H1 (cell line): ENCODE data around the gene SORCS3. TPM values are rescaled to one million over a fixed set of nuclear protein-coding genes. Genes with fewer than 3 reads are reported as not detected.

ENCODE experiments used
- CTCF ChIA-PET: fragments of 300-600 bp; sonication (Branson Sonifier 250); formaldehyde crosslinking; loops from one replicate; lab custom pipeline; 2021; ENCODE audit not compliant: partially characterized antibody; lab: Charles Lee
- POLR2A ChIA-PET: fragments of 300-600 bp; sonication (Branson Sonifier 250); formaldehyde crosslinking; loops from one replicate; lab custom pipeline; 2021; ENCODE audit warnings: inconsistent platforms; ENCODE audit not compliant: partially characterized antibody; lab: Charles Lee
- DNase-seq, 2 experiments: peaks; one replicate each; pipeline versions ENCODE4 v3.0.0 to v3.0.0-alpha.2; 2010 to 2022; ENCODE audit warnings: low spot score in 2 of 2, low read depth in 1 of 2, mixed read lengths in 1 of 2
- FAIRE-seq: peaks from 2 replicates; lab custom pipeline; 2011; peaks lifted over from hg19 to GRCh38; lab: Jason Lieb, UNC
- H2AFZ ChIP-seq: 2 replicates; pipeline ENCODE4 v1.8.1; 2012; ENCODE audit warnings: low read length, inconsistent platforms
- H2AK5ac ChIP-seq: 2 replicates; pipeline ENCODE4 v1.6.1; 2013; ENCODE audit warnings: low read depth, low read length
- H2BK120ac ChIP-seq: replicated peaks from 2 replicates; pipeline ENCODE3; 2013; ENCODE audit warnings: low read depth, low read length, inconsistent platforms
- H2BK12ac ChIP-seq: 2 replicates; pipeline ENCODE4 v1.6.1; 2013; ENCODE audit warnings: low read depth, low read length
- H2BK15ac ChIP-seq: 2 replicates; pipeline ENCODE4 v1.6.1; 2013; ENCODE audit warnings: low read length
- H2BK20ac ChIP-seq: 2 replicates; pipeline ENCODE4 v1.6.1; 2013; ENCODE audit warnings: low read length
- H2BK5ac ChIP-seq: 2 replicates; pipeline ENCODE4 v1.6.1; 2013; ENCODE audit warnings: low read depth, low read length
- H3K14ac ChIP-seq: 2 replicates; pipeline ENCODE4 v1.6.1; 2013; ENCODE audit warnings: inconsistent platforms; ENCODE audit not compliant: insufficient read length
- H3K18ac ChIP-seq: 2 replicates; pipeline ENCODE4 v1.6.1; 2013; ENCODE audit warnings: low read length; ENCODE audit errors: extremely low read depth
- H3K23ac ChIP-seq: 2 replicates; pipeline ENCODE4 v1.6.1; 2013; ENCODE audit warnings: inconsistent platforms; ENCODE audit not compliant: insufficient read length
- H3K23me2 ChIP-seq: 2 replicates; pipeline ENCODE4 v1.6.1; 2013; ENCODE audit warnings: low read depth, low read length
- H3K27ac ChIP-seq: 2 replicates; pipeline ENCODE4 v1.6.1; 2011; ENCODE audit warnings: low read depth, low read length, inconsistent platforms
- H3K27me3 ChIP-seq, 4 experiments: replicated peaks in 1 of 4; 1 replicate in 1 of 4; 2 replicates in 3 of 4; pipeline versions ENCODE4 v1.6.1 to v1.8.1; 2011 to 2013; ENCODE audit warnings: low read length in 3 of 4, mild to moderate bottlenecking in 3 of 4, inconsistent platforms in 2 of 4, mixed read lengths in 2 of 4, moderate library complexity in 1 of 4; ENCODE audit not compliant: control insufficient read depth in 3 of 4, insufficient read depth in 3 of 4; ENCODE audit errors: extremely low read depth in 1 of 4
- H3K36me3 ChIP-seq, 4 experiments: 2 replicates each; pipeline versions ENCODE4 v1.6.1 to v1.8.1; 2011 to 2013; ENCODE audit warnings: mild to moderate bottlenecking in 4 of 4, low read length in 3 of 4, moderate library complexity in 2 of 4, control low read depth in 1 of 4, inconsistent platforms in 1 of 4; ENCODE audit not compliant: insufficient read depth in 4 of 4, control insufficient read depth in 2 of 4
- H3K4ac ChIP-seq: replicated peaks from 2 replicates; pipeline ENCODE3; 2013; ENCODE audit warnings: low read length, low read depth, mixed read lengths, inconsistent platforms; ENCODE audit not compliant: insufficient read length
- H3K4me1 ChIP-seq, 4 experiments: replicated peaks in 1 of 4; 1 replicate in 1 of 4; 2 replicates in 3 of 4; pipeline versions ENCODE4 v1.6.1 to v1.8.1; 2011 to 2013; ENCODE audit warnings: low read length in 3 of 4, inconsistent platforms in 2 of 4, mixed read lengths in 1 of 4; ENCODE audit not compliant: insufficient read depth in 4 of 4, control insufficient read depth in 3 of 4
- H3K4me2 ChIP-seq, 2 experiments: 2 replicates each; pipeline versions ENCODE4 v1.6.1 to v1.8.1; 2011 to 2013; ENCODE audit warnings: low read depth in 2 of 2, low read length in 2 of 2, control low read depth in 1 of 2, inconsistent platforms in 1 of 2, mild to moderate bottlenecking in 1 of 2; ENCODE audit not compliant: insufficient read depth in 1 of 2
- H3K4me3 ChIP-seq, 4 experiments: fragments of 200-600, 300-600 bp in 1 of 4; sonication (generic), shearing (Covaris generic), sonication (Bioruptor Twin) in 1 of 4; 2 replicates each; pipeline versions ENCODE4 v1.5.1 to v1.8.1; 2011 to 2016; ENCODE audit warnings: low read length in 4 of 4, low read depth in 3 of 4, control low read depth in 2 of 4, inconsistent platforms in 2 of 4, mild to moderate bottlenecking in 2 of 4, mixed read lengths in 1 of 4, moderate library complexity in 1 of 4; ENCODE audit not compliant: insufficient read depth in 2 of 4; ENCODE audit errors: extremely low read depth in 1 of 4
- H3K56ac ChIP-seq: replicated peaks from 2 replicates; pipeline ENCODE3; 2013; ENCODE audit warnings: low read depth, mild to moderate bottlenecking, mixed read lengths, low read length, inconsistent platforms; ENCODE audit not compliant: insufficient read length
- H3K79me1 ChIP-seq: 2 replicates; pipeline ENCODE4 v1.6.1; 2013; ENCODE audit warnings: low read depth, low read length, control low read depth
- H3K79me2 ChIP-seq, 2 experiments: 2 replicates each; pipeline versions ENCODE4 v1.6.1 to v1.8.1; 2012 to 2013; ENCODE audit warnings: low read length in 2 of 2, mild to moderate bottlenecking in 2 of 2, inconsistent platforms in 1 of 2; ENCODE audit not compliant: insufficient read depth in 2 of 2, control insufficient read depth in 1 of 2
- H3K9ac ChIP-seq, 4 experiments: replicated peaks in 1 of 4; 1 replicate in 1 of 4; 2 replicates in 3 of 4; pipeline versions ENCODE4 v1.6.1 to v1.8.1; 2011 to 2013; ENCODE audit warnings: low read depth in 3 of 4, low read length in 3 of 4, control low read depth in 2 of 4, mild to moderate bottlenecking in 2 of 4, moderate library complexity in 2 of 4, inconsistent platforms in 1 of 4; ENCODE audit errors: extremely low read depth in 1 of 4
- H3K9me3 ChIP-seq, 2 experiments: 2 replicates each; pipeline versions ENCODE4 v1.6.1 to v1.8.1; 2012 to 2013; ENCODE audit warnings: mild to moderate bottlenecking in 2 of 2, moderate library complexity in 2 of 2, control low read depth in 1 of 2, inconsistent platforms in 1 of 2, low read depth in 1 of 2, low read length in 1 of 2, mixed read lengths in 1 of 2; ENCODE audit not compliant: insufficient read depth in 2 of 2
- H4K20me1 ChIP-seq, 2 experiments: replicated peaks in 1 of 2; 2 replicates each; pipeline versions ENCODE3 to v1.8.1; 2011 to 2013; ENCODE audit warnings: inconsistent platforms in 2 of 2, low read length in 2 of 2, mild to moderate bottlenecking in 1 of 2; ENCODE audit not compliant: insufficient read depth in 2 of 2, control insufficient read depth in 1 of 2
- H4K5ac ChIP-seq: 2 replicates; pipeline ENCODE4 v1.6.1; 2013; ENCODE audit warnings: low read length, low read depth, mixed read lengths, inconsistent platforms; ENCODE audit not compliant: insufficient read length
- H4K8ac ChIP-seq: 2 replicates; pipeline ENCODE4 v1.8.0; 2013; ENCODE audit warnings: mild to moderate bottlenecking, moderate library complexity, low read length, inconsistent platforms; ENCODE audit not compliant: insufficient read depth; ENCODE audit errors: extremely low read depth
- H4K91ac ChIP-seq: replicated peaks from 2 replicates; pipeline ENCODE3; 2013; ENCODE audit warnings: low read length, mixed read lengths, inconsistent platforms; ENCODE audit not compliant: insufficient read length
- ASH2L ChIP-seq: fragments of 200-600, 300-600 bp; sonication (generic); IDR thresholded peaks from one replicate; pipeline ENCODE4 v1.7.1; 2017; ENCODE audit warnings: low read length
- BACH1 ChIP-seq: IDR thresholded peaks from 2 replicates; pipeline ENCODE4 v1.6.1; 2012; ENCODE audit warnings: low read length, improper control_type of control experiment
- BRCA1 ChIP-seq: IDR thresholded peaks from 2 replicates; pipeline ENCODE4 v1.6.1; 2012; ENCODE audit warnings: low read depth, low read length, improper control_type of control experiment
- CEBPB ChIP-seq: IDR thresholded peaks from 2 replicates; pipeline ENCODE4 v1.6.1; 2012; ENCODE audit warnings: low read depth, low read length
- CTBP2 ChIP-seq: IDR thresholded peaks from 2 replicates; pipeline ENCODE4 v1.7.0; 2011; ENCODE audit warnings: borderline replicate concordance, mild to moderate bottlenecking, moderate library complexity, mixed read lengths, low read length; ENCODE audit not compliant: insufficient read depth, insufficient read length
- EZH2 ChIP-seq: fragments of 200-600 bp; sonication (generic); IDR thresholded peaks from 2 replicates; pipeline ENCODE4 v1.7.1; 2012; ENCODE audit warnings: low read depth, mild to moderate bottlenecking, moderate library complexity, low read length, inconsistent platforms; ENCODE audit not compliant: severe bottlenecking
- GTF2F1 ChIP-seq: IDR thresholded peaks from 2 replicates; pipeline ENCODE4 v1.6.1; 2012; ENCODE audit warnings: low read depth, low read length, improper control_type of control experiment, borderline replicate concordance
- HDAC2 ChIP-seq, 2 experiments: fragments of 300-600 bp in 1 of 2; sonication (generic) in 1 of 2; IDR thresholded peaks; 2 replicates each; pipeline ENCODE4 v1.6.1; 2011 to 2012; ENCODE audit warnings: low read depth in 2 of 2, low read length in 2 of 2, mild to moderate bottlenecking in 2 of 2, moderate library complexity in 2 of 2, borderline replicate concordance in 1 of 2, inconsistent platforms in 1 of 2
- RAD21 ChIP-seq, 2 experiments: IDR thresholded peaks in 1 of 2; conservative IDR thresholded peaks in 1 of 2; 2 replicates each; pipeline ENCODE4 v1.6.1; 2011; ENCODE audit warnings: low read depth in 2 of 2, low read length in 2 of 2, improper control_type of control experiment in 1 of 2, inconsistent platforms in 1 of 2, mild to moderate bottlenecking in 1 of 2, moderate library complexity in 1 of 2
- RFX5 ChIP-seq: IDR thresholded peaks from 2 replicates; pipeline ENCODE4 v1.6.1; 2011; ENCODE audit warnings: low read depth, low read length, improper control_type of control experiment, borderline replicate concordance
- SP2 ChIP-seq: IDR thresholded peaks from 2 replicates; pipeline ENCODE4 v1.6.1; 2012; ENCODE audit warnings: mild to moderate bottlenecking, low read length, inconsistent platforms
- SP4 ChIP-seq: IDR thresholded peaks from 2 replicates; pipeline ENCODE4 v1.6.1; 2012; ENCODE audit warnings: low read length, inconsistent platforms
- SRF ChIP-seq: IDR thresholded peaks from 2 replicates; pipeline ENCODE4 v1.6.1; 2011; ENCODE audit warnings: mild to moderate bottlenecking, low read depth, low read length, moderate library complexity
- TBP ChIP-seq: IDR thresholded peaks from 2 replicates; pipeline ENCODE4 v1.6.1; 2011; ENCODE audit warnings: low read depth, low read length, improper control_type of control experiment
- polyA plus RNA-seq, 7 experiments: library from polyadenylated mRNA; depleted of rRNA in 3 of 7; stranded (reverse) in 5 of 7; unstranded in 2 of 7; fragments of >200 nt in 5 of 7; fragments of 200-250 nt in 2 of 7; gene quantifications; 1 replicate in 5 of 7; 2 replicates in 1 of 7; 4 replicates in 1 of 7; pipeline versions ENCODE4 v1.2.1 to v1.2.3, GENCODE V29; 2011 to 2013; ENCODE audit warnings: missing spikeins in 2 of 7, mixed read lengths in 2 of 7
- total RNA-seq: library from RNA; stranded (reverse); fragmentation: NEBNext Ultra II Directional; extraction: Animal tissue kit (Norgen Biotek cat#: 25700); gene quantifications from 2 replicates; pipeline ENCODE4 v1.2.1, GENCODE V29; 2021

Gene SORCS3
- total and polyA plus RNA-seq, 2 of the 8 experiments (the other 6 are each of a cell fraction or from before 2014, with no cell fraction given): 0.26 to 0.88 TPM

- H3K79me1 ChIP-seq: no peaks in the 10 kb centered on the region
- H2BK12ac ChIP-seq: no peak overlapping the region
- H4K91ac ChIP-seq: no peak overlapping the region
- no peaks in the 10 kb centered on the region for H3K23me2 ChIP-seq
- H2BK5ac ChIP-seq: no peak overlapping the region
- H3K18ac ChIP-seq: no peak overlapping the region
- H3K79me2 ChIP-seq: no peaks in the 10 kb centered on the region
- no peak overlapping the region for H3K9ac ChIP-seq
- ChIA-PET CTCF (no interaction called here), POLR2A (no interaction called here)
- no peak overlapping the region for H3K14ac ChIP-seq
- H2BK20ac ChIP-seq: no peak overlapping the region
- no peak overlapping the region for H4K8ac ChIP-seq
- no peak overlapping the region for H4K5ac ChIP-seq
- no peaks in the 10 kb centered on the region for H3K9me3 ChIP-seq
- H4K20me1 ChIP-seq: no peaks in the 10 kb centered on the region
- no peaks in the 10 kb centered on the region for H3K4me1 ChIP-seq
- no peak overlapping the region for H2BK120ac ChIP-seq
- H3K4me3 ChIP-seq: no peak overlapping the region
- no peak for FAIRE-seq
- H2AK5ac ChIP-seq: no peak overlapping the region
- H3K56ac ChIP-seq: no peak overlapping the region
- no peak for DNase-seq
- H3K36me3 ChIP-seq: no peaks in the 10 kb centered on the region
- H2BK15ac ChIP-seq: no peak overlapping the region
- H3K23ac ChIP-seq: no peak overlapping the region
- no peak overlapping the region for H3K4me2 ChIP-seq
- H3K27ac ChIP-seq: no peak overlapping the region
- no peak overlapping the region for H2AFZ ChIP-seq
- H3K4ac ChIP-seq: no peak overlapping the region
- H3K27me3 ChIP-seq: no peaks in the 10 kb centered on the region
- TF ChIP-seq GTF2F1 (no peak), HDAC2 (IDR thresholded peaks at IDR 0.05; ENCODE audit: borderline replicate concordance in 1 of 2, low read depth in 2 of 2, low read length in 2 of 2) (no peak), EZH2 (no peak), RAD21 (IDR thresholded peaks at IDR 0.05 in 1 of 2, conservative IDR thresholded peaks at IDR 0.05 in 1 of 2; ENCODE audit: low read depth in 2 of 2, low read length in 2 of 2) (no peak), BACH1 (no peak), CTBP2 (no peak), SP2 (no peak), BRCA1 (no peak), SRF (no peak), CEBPB (no peak), RFX5 (no peak), TBP (no peak), SP4 (no peak), ASH2L (no peak)
Measured at GRCh38 chr10:105037022-105037421, 395.9 kb downstream of the SORCS3 start.
